Pancreas (tissue), 10 donors: Measurements from ENCODE around the gene HNRNPH2. TPM values are rescaled to one million over a fixed set of nuclear protein-coding genes. Genes with fewer than 3 reads are reported as not detected.

ENCODE experiments used
- ATAC-seq, 4 donors: fragments of 200-7000 bp; cut with Tn5 transposase; one replicate each; pipeline versions ENCODE4 v1.8.0 to v1.9.1; 2020; ENCODE audit warnings: mild to moderate bottlenecking in 4 of 4, moderate library complexity in 4 of 4
- DNase-seq, 6 donors: peaks; one replicate each; pipeline ENCODE4 v3.0.0-alpha.2; 2020
- FAIRE-seq: peaks from 2 replicates; lab custom pipeline; 2012; peaks lifted over from hg19 to GRCh38; lab: Jason Lieb, UNC
- H3K27ac ChIP-seq, 4 donors: fragments of 200-600 bp; sonication (generic); 1 replicate in 3 of 4; 2 replicates in 1 of 4; pipeline versions ENCODE4 v1.5.0 to v1.8.0; 2020
- H3K27me3 ChIP-seq, 4 donors: fragments of 200-600 bp; one replicate each; pipeline ENCODE4 v1.8.0; 2021
- H3K36me3 ChIP-seq, 3 donors: fragments of 200-600 bp; sonication (generic) in 1 of 3; one replicate each; pipeline versions ENCODE4 v1.5.0 to v1.8.0; 2020 to 2021
- H3K4me1 ChIP-seq, 3 donors: fragments of 200-600 bp; one replicate each; pipeline ENCODE4 v1.8.0; 2021
- H3K4me3 ChIP-seq, 4 donors: fragments of 200-600 bp; sonication (generic) in 2 of 4; one replicate each; pipeline versions ENCODE4 v1.5.0 to v1.8.0; 2020 to 2021
- H3K9me3 ChIP-seq, 4 donors: fragments of 200-600 bp; one replicate each; pipeline ENCODE4 v1.8.0; 2021
- WGBS, 2 donors: extraction: QIAGEN DNeasy Blood & Tissue Kit; methylation state at CpG; one replicate each; pipeline ENCODE4 v1.1.7; 2013; 5-methylcytosine and 5-hydroxymethylcytosine counted together
- intact Hi-C, 3 donors: fragments of 100-400 bp; cut with DNase I; formaldehyde crosslinking; loops; one replicate each; pipeline versions ENCODE4 v1.11.1 to v1.14.2; 2022
- polyA plus RNA-seq, 2 donors: library from polyadenylated mRNA; stranded (reverse); fragments of 200-250 nt; gene quantifications; one replicate each; pipeline ENCODE4 v1.2.3, GENCODE V29; 2013
- total RNA-seq, 6 donors: library from RNA; stranded (reverse); fragmentation: NEBNext Ultra II Directional in 4 of 6; extraction: Animal tissue kit (Norgen Biotek cat#: 25700) in 4 of 6; gene quantifications; one replicate each; pipeline versions ENCODE4 v1.2.1 to v1.2.4, GENCODE V29; 2021 to 2023
- TF ChIP-seq, protein P1 (sequence below), 4 donors: fragments of 200-600 bp; sonication (generic) in 3 of 4; IDR thresholded peaks; one replicate each; pipeline versions ENCODE4 v1.5.0 to v1.8.0; 2021; ENCODE audit warnings: antibody characterized with exemption in 4 of 4
- donor health status: healthy with polysubstance abuse.
- donor health status: DM: no; HTN: no; CAD: no; lungs with moderate emphysema.
- donor health status: DM: no; HTN: no; CAD: no.
- donor health status: control.
- donor health status: control.
- donor health status: Bipolar disorder and iron deficiency.
- donor health status: DM: yes; HTN: yes; CAD: no.
- donor health status: DM: no; HTN: no; CAD: no.
- donor health status: DM: no; HTN: no; CAD: no.
- donor health status: DM: yes; HTN: yes; CAD: no.

HNRNPH2 gene
- 10 to 100 TPM; 15.0 to 32.8 (median 23.3) TPM for total RNA-seq
- polyA plus RNA-seq = 10 to 100 TPM; 16.2 to 42.5 TPM

DNA sequence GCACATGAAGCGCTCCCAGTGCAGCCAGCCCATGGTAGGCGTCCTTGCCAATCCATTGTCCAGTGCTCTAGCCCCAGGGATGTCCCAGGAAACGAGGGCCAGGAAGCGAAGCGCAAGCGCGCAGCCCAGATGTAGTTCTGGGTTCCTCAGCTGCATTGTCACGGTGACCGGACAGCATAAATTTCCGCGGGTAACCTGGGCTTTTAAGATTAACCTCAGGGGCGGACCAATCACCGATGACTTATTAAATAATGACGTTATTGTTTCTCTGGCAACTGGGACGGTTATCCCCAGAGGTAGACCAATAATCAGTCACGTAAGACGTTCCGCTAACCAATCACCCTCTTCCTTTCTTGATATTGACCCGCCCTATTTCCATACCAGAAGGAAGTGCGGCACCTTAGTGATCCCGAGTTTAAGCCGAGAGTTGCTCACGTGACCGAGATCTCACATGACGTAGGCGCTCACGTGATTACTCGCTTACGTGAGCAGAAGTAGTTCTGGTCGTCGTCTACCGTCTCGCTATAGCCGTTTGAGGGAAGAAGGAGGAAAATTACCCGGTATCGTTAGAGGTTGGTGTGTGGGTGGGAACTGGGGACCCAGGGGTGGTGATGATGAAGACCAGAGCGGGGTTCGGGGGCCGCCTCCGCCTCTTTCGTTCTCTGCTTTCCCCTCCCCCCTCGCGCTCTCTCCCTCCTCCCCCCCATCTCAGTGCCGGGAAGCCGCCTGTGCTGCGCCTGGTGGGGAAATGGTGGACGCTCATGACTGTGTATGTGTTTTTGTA is at the start of gene HNRNPH2, which contains the start of gene GLA:
HNRNPH2 (plus strand) TSS at position 475 of the 784 bp plus-strand sequence. CDS start 3,767 bp downstream, outside the sequence.
GLA (minus strand) TSS at position 178 of the 784 bp plus-strand sequence; CDS start at position 156, 22 bp downstream.
- H3K9me3 ChIP-seq = no peaks in the 10 kb centered on the region
- DNase-seq (peak; percentile 80 to 91 (median 85)), FAIRE-seq (peak; percentile 98), ATAC-seq (peak; percentile 94 to 98 (median 96))
- H3K4me3 ChIP-seq = peak within 1 kb of the TSS; percentile 23 to 56 (median 39)
- H3K4me1 ChIP-seq = no peaks in the 10 kb centered on the region
- intact Hi-C loops = no loop called here
- TF ChIP-seq, protein P1, sequence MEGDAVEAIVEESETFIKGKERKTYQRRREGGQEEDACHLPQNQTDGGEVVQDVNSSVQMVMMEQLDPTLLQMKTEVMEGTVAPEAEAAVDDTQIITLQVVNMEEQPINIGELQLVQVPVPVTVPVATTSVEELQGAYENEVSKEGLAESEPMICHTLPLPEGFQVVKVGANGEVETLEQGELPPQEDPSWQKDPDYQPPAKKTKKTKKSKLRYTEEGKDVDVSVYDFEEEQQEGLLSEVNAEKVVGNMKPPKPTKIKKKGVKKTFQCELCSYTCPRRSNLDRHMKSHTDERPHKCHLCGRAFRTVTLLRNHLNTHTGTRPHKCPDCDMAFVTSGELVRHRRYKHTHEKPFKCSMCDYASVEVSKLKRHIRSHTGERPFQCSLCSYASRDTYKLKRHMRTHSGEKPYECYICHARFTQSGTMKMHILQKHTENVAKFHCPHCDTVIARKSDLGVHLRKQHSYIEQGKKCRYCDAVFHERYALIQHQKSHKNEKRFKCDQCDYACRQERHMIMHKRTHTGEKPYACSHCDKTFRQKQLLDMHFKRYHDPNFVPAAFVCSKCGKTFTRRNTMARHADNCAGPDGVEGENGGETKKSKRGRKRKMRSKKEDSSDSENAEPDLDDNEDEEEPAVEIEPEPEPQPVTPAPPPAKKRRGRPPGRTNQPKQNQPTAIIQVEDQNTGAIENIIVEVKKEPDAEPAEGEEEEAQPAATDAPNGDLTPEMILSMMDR (IDR thresholded peaks at IDR 0.05) = no peak
- WGBS, 2 donors = 0 to 28% methylated on average over 42 to 46 of the region's 47 CpGs
- H3K36me3 ChIP-seq = no peaks in the 10 kb centered on the region
- H3K27ac ChIP-seq = peak within 1 kb of the TSS; percentile 56 to 94 (median 82)
- no peaks in the 10 kb centered on the region for H3K27me3 ChIP-seq

DNA sequence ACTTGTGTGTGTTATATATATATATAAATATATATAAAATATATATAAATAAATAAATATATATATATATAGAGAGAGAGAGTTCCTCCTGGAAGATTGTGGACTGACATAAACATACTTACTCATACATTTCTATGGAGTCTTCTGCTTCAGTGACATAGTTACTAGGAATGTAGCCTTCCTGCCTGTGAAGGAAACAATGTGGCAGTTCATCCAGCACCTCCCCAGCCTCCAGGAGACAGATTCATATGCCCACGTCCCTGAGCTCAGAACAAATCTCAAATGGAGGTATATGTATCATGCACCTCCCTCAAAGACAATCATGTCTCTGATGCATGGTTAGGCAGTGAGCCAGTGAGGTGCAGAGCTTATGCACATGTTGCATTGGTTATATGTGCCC is 48.1 kb upstream of the HNRNPH2 start:
- ATAC-seq = no peak
- no peak for FAIRE-seq
- intact Hi-C loops = no loop called here
- Histone ChIP-seq H3K4me1 (no peaks in the 10 kb centered on the region), H3K27me3 (peaks cover 0 to 3% (median 0%) of the 10 kb centered on the region in 4 donors), H3K9me3 (no peaks in the 10 kb centered on the region), H3K36me3 (no peaks in the 10 kb centered on the region), H3K27ac (no peak overlapping the region), H3K4me3 (no peak overlapping the region)
- no peak for DNase-seq
- TF ChIP-seq, protein P1 (IDR thresholded peaks at IDR 0.05) = no peak
- 35 to 40% methylated on average over 1 of the region's 1 CpG for WGBS, 2 donors

DNA sequence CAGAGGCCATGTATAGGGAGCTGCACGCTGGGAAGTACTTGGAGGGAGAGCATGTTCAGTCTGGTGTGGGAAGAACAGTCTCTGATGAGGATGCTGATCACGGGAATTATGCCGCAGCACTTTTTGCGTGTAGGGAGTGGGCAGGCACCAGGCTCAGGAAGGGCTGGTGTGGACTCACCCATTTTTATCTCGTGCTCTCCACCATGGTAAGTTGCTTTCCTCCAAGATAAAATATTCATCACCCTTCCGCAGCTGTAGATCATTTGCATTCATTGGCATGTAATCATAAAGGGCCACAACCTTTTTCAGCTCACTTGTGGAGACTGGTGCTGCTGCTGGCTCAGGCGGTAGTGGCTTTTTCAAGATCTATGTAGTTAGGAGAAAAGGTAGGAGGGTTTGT is 47.6 kb upstream of the HNRNPH2 start:
- Histone ChIP-seq H3K4me1 (no peaks in the 10 kb centered on the region), H3K9me3 (no peaks in the 10 kb centered on the region), H3K27me3 (peaks cover 0 to 3% (median 0%) of the 10 kb centered on the region in 4 donors), H3K36me3 (no peaks in the 10 kb centered on the region), H3K4me3 (no peak overlapping the region), H3K27ac (no peak overlapping the region)
- TF ChIP-seq, protein P1 (IDR thresholded peaks at IDR 0.05) = no peak
- FAIRE-seq = no peak
- no peak for ATAC-seq
- intact Hi-C loops = no loop called here
- WGBS, 2 donors = 54 to 60% methylated on average over 7 of the region's 7 CpGs
- DNase-seq = no peak

DNA sequence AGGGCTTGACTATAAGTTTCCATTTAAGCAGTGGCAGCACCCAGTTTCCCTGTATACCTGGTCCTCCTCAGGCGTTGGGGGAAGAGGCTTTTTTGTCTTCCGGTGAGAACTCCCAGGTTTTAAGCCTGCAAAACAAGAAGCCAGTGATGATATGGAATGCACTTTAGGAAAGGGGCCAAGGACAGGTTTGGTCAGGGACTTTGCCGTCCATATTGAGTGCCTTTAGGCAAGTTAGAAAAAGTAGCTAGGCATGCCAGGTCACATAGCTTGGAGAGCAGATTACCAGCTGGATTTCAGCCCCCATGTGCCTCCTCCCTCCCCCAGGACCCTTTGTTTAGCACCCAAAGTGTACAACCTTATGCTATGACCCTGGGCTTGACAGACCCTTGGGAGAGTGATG is 45.9 kb upstream of the HNRNPH2 start:
- WGBS, 2 donors = 64% methylated on average over 3 of the region's 3 CpGs

More for the DNA sequence above, 45.9 kb upstream of the HNRNPH2 start:
- FAIRE-seq (no peak), DNase-seq (no peak), ATAC-seq (no peak)
- intact Hi-C loops = no loop called here
- Histone ChIP-seq H3K36me3 (no peaks in the 10 kb centered on the region), H3K4me1 (no peaks in the 10 kb centered on the region), H3K4me3 (no peak overlapping the region), H3K27ac (no peak overlapping the region), H3K27me3 (peaks cover 0 to 8% (median 0%) of the 10 kb centered on the region in 4 donors), H3K9me3 (no peaks in the 10 kb centered on the region)
- TF ChIP-seq, protein P1 (IDR thresholded peaks at IDR 0.05) = no peak
